Measurements from ENCODE around the gene CFAP54.

- TF ChIP-seq CTCF (conservative IDR thresholded peaks at IDR 0.05 in 1 of 2, IDR thresholded peaks at IDR 0.05 in 1 of 2; ENCODE audit: low read depth in 1 of 2, low read length in 2 of 2) (no peak), EZH2 (IDR thresholded peaks at IDR 0.05; ENCODE audit: low read length, missing control alignments) (no peak)
Observed at GRCh38 chr12:96878704-96879103, 389.3 kb downstream of the CFAP54 start.

All from fibroblast of lung (primary cell).